ENCODE data around the gene FAM83G.
A peak's percentile ranks its signal among the peaks of the same experiment; 100 is the strongest.

FAM83G gene

DNA sequence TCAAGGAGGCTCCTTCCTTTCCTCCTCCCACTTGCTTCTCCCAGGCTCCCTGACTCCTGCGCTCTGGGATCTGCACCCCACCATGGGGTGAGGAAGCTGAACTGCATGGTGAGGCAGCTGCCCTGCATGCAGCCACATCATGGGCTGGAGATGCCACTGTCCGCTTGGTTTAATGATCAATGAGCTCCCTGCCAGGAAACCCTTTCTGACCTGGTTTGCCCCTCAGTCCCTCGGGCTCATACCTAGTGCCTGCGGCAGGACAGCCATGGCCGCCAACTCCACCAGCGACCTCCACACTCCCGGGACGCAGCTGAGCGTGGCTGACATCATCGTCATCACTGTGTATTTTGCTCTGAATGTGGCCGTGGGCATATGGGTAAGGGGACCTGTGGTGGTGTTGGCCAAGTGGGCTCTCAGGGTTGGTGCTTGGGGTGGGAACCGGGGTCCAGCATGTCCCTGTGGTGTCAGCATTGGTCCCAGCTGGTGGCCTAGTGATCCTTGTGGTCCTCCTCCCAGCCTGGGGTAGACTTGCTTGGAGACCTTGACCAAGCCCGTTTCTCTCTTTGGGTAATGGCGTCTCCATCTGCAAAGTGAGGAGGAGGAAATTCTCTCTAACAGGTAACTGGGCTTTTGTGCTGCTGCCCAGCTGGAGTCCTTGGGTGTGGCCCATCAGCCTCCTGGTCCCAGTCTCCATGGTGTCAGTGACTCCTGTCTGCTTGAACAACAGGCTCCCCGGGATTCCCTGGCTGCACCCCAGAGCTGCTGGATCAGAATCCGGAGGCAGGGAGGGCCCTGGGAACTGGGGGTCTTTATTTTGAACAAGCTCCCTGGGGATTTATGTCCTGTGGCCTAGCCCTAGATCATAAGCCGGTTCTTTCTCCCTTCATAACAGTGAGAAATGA, 52.4 kb downstream of the FAM83G start, which contains the start of gene SLC5A10:
Gene SLC5A10 (plus strand): TSS at position 225 of the 902 bp plus-strand sequence. CDS start 41 bp downstream, at position 266.
- DNase-seq (ENCODE audit: low read depth): no peak
- TF ChIP-seq, protein P1, sequence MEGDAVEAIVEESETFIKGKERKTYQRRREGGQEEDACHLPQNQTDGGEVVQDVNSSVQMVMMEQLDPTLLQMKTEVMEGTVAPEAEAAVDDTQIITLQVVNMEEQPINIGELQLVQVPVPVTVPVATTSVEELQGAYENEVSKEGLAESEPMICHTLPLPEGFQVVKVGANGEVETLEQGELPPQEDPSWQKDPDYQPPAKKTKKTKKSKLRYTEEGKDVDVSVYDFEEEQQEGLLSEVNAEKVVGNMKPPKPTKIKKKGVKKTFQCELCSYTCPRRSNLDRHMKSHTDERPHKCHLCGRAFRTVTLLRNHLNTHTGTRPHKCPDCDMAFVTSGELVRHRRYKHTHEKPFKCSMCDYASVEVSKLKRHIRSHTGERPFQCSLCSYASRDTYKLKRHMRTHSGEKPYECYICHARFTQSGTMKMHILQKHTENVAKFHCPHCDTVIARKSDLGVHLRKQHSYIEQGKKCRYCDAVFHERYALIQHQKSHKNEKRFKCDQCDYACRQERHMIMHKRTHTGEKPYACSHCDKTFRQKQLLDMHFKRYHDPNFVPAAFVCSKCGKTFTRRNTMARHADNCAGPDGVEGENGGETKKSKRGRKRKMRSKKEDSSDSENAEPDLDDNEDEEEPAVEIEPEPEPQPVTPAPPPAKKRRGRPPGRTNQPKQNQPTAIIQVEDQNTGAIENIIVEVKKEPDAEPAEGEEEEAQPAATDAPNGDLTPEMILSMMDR (IDR thresholded peaks at IDR 0.05; ENCODE audit: control insufficient read depth, extremely low read depth, insufficient read depth): peak; percentile 31; the same call in 1 of the 2 replicates
- no peak within 1 kb of the TSS for H3K4me3 ChIP-seq (ENCODE audit: low read depth, low read length)

DNA sequence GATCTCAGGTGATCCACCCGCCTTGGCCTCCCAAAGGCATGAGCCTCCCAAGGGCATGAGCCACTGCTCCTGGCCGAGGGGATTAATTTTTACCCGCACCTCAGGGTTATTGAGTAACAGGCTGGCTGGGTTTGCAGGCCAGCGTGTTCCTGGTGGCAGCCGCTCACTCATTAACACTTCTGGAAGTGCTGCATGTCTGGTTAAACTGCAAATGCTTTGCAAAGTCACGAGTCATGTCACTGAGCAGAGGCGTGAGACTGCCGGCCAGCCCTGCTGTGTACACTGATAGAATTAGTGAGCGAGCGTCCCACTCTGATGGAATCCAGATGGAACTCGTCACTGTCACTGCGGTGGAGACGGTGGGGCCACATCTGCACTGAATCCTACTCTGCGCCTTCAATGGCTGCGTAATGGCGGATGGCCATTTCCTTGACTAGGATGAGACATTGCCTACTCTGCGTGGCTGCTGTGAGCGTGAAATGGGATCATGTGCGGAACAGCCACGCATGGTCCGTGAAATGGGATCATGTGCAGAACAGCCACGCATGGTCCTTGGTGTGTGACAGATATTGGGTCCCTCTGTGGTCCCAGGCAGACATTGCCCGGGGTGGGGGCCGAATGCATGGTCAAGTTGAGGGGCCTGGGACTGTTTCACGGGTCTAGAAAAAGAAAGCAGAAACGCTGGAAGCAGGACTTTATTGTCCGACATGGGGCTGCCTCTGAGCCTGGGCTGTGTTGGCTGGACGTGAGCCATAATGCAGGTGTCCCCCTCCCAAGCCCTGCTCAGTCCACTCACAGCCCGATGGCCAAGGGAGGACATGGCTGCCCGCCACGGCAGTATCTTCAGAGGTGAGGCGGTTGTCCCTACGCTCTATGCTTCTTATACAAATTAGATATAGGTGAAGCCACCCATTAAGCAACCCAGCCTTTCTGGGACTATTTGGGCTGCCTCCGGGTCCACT, 53.3 kb downstream of the FAM83G start:
- no peak overlapping the region for H3K4me3 ChIP-seq (ENCODE audit: low read depth, low read length)
- DNase-seq (ENCODE audit: low read depth): no peak
- TF ChIP-seq, protein P1 (IDR thresholded peaks at IDR 0.05; ENCODE audit: control insufficient read depth, extremely low read depth, insufficient read depth): no peak

DNA sequence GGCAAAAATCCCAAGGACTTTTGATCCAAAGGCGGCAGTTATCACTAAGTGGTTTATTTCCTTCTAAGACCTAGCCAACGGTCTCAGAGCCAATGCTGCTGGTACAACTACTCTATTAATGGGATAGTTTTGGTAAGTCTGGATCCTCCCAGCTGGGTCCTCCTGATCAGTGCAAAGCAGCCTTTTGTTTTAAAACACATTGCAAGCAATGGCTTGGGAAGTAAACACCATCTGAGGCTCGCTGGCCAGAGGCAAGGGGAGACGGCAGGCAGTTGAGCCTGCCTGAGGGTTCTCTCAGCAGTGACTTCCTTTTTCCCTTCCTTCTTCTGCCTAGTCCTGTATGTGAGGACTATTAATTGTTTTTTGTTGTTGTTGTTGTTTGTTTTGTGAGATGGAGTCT, 54.2 kb downstream of the FAM83G start:
- no peak for DNase-seq (ENCODE audit: low read depth)
- TF ChIP-seq, protein P1 (IDR thresholded peaks at IDR 0.05; ENCODE audit: control insufficient read depth, extremely low read depth, insufficient read depth): no peak
- no peak overlapping the region for H3K4me3 ChIP-seq (ENCODE audit: low read depth, low read length)

DNA sequence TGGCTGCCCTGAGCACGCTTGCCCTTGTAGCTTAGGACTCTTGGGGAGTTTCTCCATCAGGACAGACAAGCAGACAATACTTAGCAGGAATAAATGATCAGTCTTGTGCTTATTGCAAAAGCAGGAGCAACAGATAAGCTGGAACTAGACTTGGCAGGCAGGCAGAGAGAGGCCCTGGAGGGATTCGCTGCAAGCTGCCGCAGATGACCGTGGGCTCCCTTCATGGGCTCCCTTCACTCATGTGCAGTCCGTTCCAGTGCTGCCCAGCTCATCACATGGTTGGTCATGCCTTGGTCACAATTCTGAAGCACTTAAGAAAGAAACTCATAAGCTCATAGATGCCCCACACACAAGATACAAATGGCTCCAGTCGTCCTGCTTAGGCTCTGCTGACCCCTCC, 55.0 kb downstream of the FAM83G start:
- H3K4me3 ChIP-seq (ENCODE audit: low read depth, low read length): no peak overlapping the region
- DNase-seq (ENCODE audit: low read depth): no peak
- TF ChIP-seq, protein P1 (IDR thresholded peaks at IDR 0.05; ENCODE audit: control insufficient read depth, extremely low read depth, insufficient read depth): no peak

DNA sequence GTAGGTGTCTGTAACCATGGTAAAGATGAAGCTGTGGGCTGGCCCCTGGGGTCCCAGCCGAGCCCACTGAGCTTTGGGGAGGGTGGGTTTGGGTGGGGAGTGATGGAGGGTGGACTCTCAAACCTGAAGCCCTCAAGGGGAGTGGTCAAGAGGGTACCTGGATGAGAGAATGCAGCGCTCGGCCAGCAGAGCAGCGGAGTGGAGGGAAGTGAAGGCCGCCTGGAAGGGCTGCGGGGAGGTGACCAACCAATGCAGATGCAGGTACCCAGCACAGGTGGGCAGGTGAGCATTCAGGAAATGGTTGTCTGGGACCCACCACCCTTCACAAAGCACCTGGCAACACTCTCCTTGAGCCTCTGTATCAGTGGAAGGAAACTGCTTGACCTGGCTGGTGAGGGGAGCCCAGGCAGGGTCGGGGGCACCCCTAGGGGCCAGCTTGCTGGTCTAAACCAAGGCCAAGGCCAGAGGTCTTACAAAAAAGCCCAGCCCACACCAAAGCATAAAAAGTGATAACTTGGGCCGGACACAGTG, 56.0 kb downstream of the FAM83G start:
- TF ChIP-seq, protein P1 (IDR thresholded peaks at IDR 0.05; ENCODE audit: control insufficient read depth, extremely low read depth, insufficient read depth): no peak
- DNase-seq (ENCODE audit: low read depth): no peak
- H3K4me3 ChIP-seq (ENCODE audit: low read depth, low read length): no peak overlapping the region

DNA sequence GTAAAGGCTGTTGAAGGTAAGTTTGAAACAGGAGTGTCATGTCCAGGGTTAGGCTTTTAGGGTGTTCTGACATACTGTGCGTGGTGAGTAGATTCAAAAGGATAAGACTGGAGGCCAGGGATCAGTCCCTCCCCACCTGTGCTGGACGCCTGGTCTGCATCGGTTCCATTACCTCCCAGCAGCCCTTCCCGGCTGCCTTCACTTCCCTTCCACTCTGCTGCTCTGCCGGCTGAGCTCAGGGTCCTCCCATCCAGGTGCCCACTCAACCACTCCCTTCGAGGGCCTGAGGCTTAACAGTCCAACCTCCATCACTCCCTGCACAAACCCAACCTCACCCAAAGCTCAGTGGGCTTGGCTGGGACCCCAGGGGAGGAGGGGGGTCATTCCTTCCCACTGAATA, 56.7 kb downstream of the FAM83G start:
- H3K4me3 ChIP-seq (ENCODE audit: low read depth, low read length): no peak overlapping the region
- TF ChIP-seq, protein P1 (IDR thresholded peaks at IDR 0.05; ENCODE audit: control insufficient read depth, extremely low read depth, insufficient read depth): no peak
- no peak for DNase-seq (ENCODE audit: low read depth)

All from LNCaP clone FGC (cell line).